GM21825 (cell line): ENCODE data around the gene CLIP2.
"Not testable (repeated sequence)": the region's sequence is repeated elsewhere in the genome, so short reads cannot be mapped to it uniquely, and the experiment has no call there.

Source experiments
- ATAC-seq: cut with Tn5 transposase; IDR thresholded peaks from one replicate; pipeline ENCODE4 v1.9.1; 2021; ENCODE audit warnings: mild to moderate bottlenecking, moderate library complexity; ENCODE audit not compliant: unreplicated experiment

The CLIP2 gene

GRCh38 chr7:74401137-74401859 lies 112.1 kb downstream of the CLIP2 start:
- no peak for ATAC-seq

GRCh38 chr7:74402668-74403067 lies 113.5 kb downstream of the CLIP2 start:
- not testable (repeated sequence) for ATAC-seq

- no peak for ATAC-seq
Measured at GRCh38 chr7:74403521-74404387, 114.5 kb downstream of the CLIP2 start.

- no peak for ATAC-seq
Measured at GRCh38 chr7:74404388-74404700, 115.1 kb downstream of the CLIP2 start.

GRCh38 chr7:74404741-74405140 lies 115.5 kb downstream of the CLIP2 start:
- no peak for ATAC-seq

- no peak for ATAC-seq
Measured at GRCh38 chr7:74405191-74405898, 116.1 kb downstream of the CLIP2 start.

- no peak for ATAC-seq
Measured at GRCh38 chr7:74405899-74406512, 116.8 kb downstream of the CLIP2 start.

- no peak for ATAC-seq
Measured at GRCh38 chr7:74407958-74408357, 118.8 kb downstream of the CLIP2 start.

GRCh38 chr7:74409571-74409970 lies 120.4 kb downstream of the CLIP2 start:
- no peak for ATAC-seq

- ATAC-seq, result no peak
Measured at GRCh38 chr7:74410772-74411171, 121.6 kb downstream of the CLIP2 start.

- not testable (repeated sequence) for ATAC-seq
Measured at GRCh38 chr7:74411571-74411970, 122.4 kb downstream of the CLIP2 start.

GRCh38 chr7:74412056-74412455 lies 122.8 kb downstream of the CLIP2 start:
- no peak for ATAC-seq

- ATAC-seq, result no peak
Measured at GRCh38 chr7:74412603-74413002, 123.4 kb downstream of the CLIP2 start.

- not testable (repeated sequence) for ATAC-seq
Measured at GRCh38 chr7:74414595-74415333, 125.6 kb downstream of the CLIP2 start.

- peak; percentile 61 for ATAC-seq
Measured at GRCh38 chr7:74417419-74417971, 128.3 kb downstream of the CLIP2 start.

- no peak for ATAC-seq
Measured at GRCh38 chr7:74418076-74418475, 128.9 kb downstream of the CLIP2 start.

GRCh38 chr7:74418538-74418937 lies 129.3 kb downstream of the CLIP2 start:
- no peak for ATAC-seq

GRCh38 chr7:74419232-74419631 lies 130.0 kb downstream of the CLIP2 start:
- not testable (repeated sequence) for ATAC-seq

- no peak for ATAC-seq
Measured at GRCh38 chr7:74420006-74420405, 130.8 kb downstream of the CLIP2 start.

- no peak for ATAC-seq
Measured at GRCh38 chr7:74424291-74424880, 135.2 kb downstream of the CLIP2 start.
